ENCODE measurements around the gene ST7.

DNA sequence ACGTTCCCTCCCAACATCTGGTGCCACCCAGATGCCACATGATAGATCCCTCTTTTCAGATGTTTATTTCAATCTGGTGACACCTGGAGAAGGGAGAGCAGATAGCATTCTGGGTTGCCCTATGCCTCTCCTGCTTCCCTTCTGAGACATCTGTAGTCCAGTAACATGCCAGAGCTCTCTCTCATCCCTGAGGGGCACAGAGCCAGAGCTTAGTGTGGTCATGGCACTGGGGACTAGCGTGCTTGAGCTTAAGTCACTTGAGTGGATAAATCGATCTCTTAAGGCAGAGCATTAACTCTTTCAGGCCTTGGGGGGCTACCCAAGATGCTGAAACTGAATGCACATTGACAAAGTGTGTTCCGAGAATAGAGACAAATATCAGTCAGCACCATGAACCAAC lies 321.6 kb downstream of the ST7 start:
- TF ChIP-seq CTCF (IDR thresholded peaks at IDR 0.05), result no peak
- TF ChIP-seq EZH2 (IDR thresholded peaks at IDR 0.05; ENCODE audit: borderline replicate concordance, insufficient read depth, low read depth, low read length, poor library complexity, severe bottlenecking), result no peak
